SK-N-SH (cell line): Measurements from ENCODE around the gene GCLC. TPM values are rescaled to one million over a fixed set of nuclear protein-coding genes. Genes with fewer than 3 reads are reported as not detected.

Experiments used
- CTCF ChIA-PET: fragments of 300-600, 350-600 bp; formaldehyde crosslinking; extraction: SDS; loops from one replicate; lab custom pipeline; 2021; lab: Yijun Ruan, JAX
- POLR2A ChIA-PET: fragments of 350-600 bp; sonication (Branson Sonifier 250); formaldehyde crosslinking; extraction: SDS; loops from one replicate; lab custom pipeline; 2020; ENCODE audit warnings: antibody characterized with exemption, inconsistent platforms; lab: Yijun Ruan, JAX
- DNase-seq: peaks from one replicate; pipeline ENCODE4 v3.0.0; 2012
- H2AFZ ChIP-seq: fragments of 200-600 bp; sonication (generic); 2 replicates; pipeline ENCODE4 v1.8.1; 2016; ENCODE audit warnings: antibody characterized with exemption, mild to moderate bottlenecking, low read depth
- H3F3A ChIP-seq: fragments of 200-600 bp; sonication (generic); replicated peaks from 2 replicates; pipeline ENCODE3; 2016; ENCODE audit warnings: antibody characterized with exemption, mild to moderate bottlenecking; ENCODE audit not compliant: insufficient read depth
- H3K27ac ChIP-seq, 2 experiments: fragments of 200-500 bp in 1 of 2; fragments of 200-600 bp in 1 of 2; sonication (Bioruptor generic) in 1 of 2; sonication (generic), shearing (Covaris generic) in 1 of 2; 2 replicates each; pipeline versions ENCODE4 v1.5.1 to v1.6.1; 2014 to 2016; ENCODE audit warnings: low read depth in 2 of 2, inconsistent platforms in 1 of 2, low read length in 1 of 2, mild to moderate bottlenecking in 1 of 2, mixed read lengths in 1 of 2
- H3K27me3 ChIP-seq: fragments of 200-600 bp; sonication (generic), shearing (Covaris generic); 2 replicates; pipeline ENCODE4 v1.6.1; 2016; ENCODE audit warnings: mixed run types; ENCODE audit not compliant: insufficient read depth
- H3K36me3 ChIP-seq, 2 experiments: fragments of 200-500 bp in 1 of 2; fragments of 200-600 bp in 1 of 2; sonication (Bioruptor generic) in 1 of 2; sonication (generic) in 1 of 2; replicated peaks in 1 of 2; 2 replicates each; pipeline versions ENCODE3 to v1.5.1; 2014 to 2016; ENCODE audit warnings: low read length in 1 of 2, mild to moderate bottlenecking in 1 of 2; ENCODE audit not compliant: insufficient read depth in 2 of 2, control insufficient read depth in 1 of 2
- H3K4me1 ChIP-seq, 2 experiments: fragments of 200-500 bp in 1 of 2; fragments of 200-600 bp in 1 of 2; sonication (Bioruptor generic) in 1 of 2; sonication (generic), shearing (Covaris generic) in 1 of 2; 2 replicates each; pipeline versions ENCODE4 v1.5.1 to v1.6.1; 2014 to 2016; ENCODE audit warnings: low read depth in 1 of 2, low read length in 1 of 2, mixed run types in 1 of 2; ENCODE audit not compliant: insufficient read depth in 2 of 2, control insufficient read depth in 1 of 2
- H3K4me2 ChIP-seq: fragments of 200-600 bp; sonication (generic), shearing (Covaris generic); 2 replicates; pipeline ENCODE4 v1.6.1; 2017; ENCODE audit warnings: mixed run types
- H3K4me3 ChIP-seq, 2 experiments: fragments of 200-500 bp in 1 of 2; fragments of 200-600 bp in 1 of 2; sonication (Bioruptor generic) in 1 of 2; sonication (generic), shearing (Covaris generic) in 1 of 2; 2 replicates each; pipeline versions ENCODE4 v1.5.1 to v1.8.1; 2014 to 2016; ENCODE audit warnings: low read depth in 2 of 2, inconsistent platforms in 1 of 2, low read length in 1 of 2, mild to moderate bottlenecking in 1 of 2, mixed read lengths in 1 of 2, moderate library complexity in 1 of 2
- H3K79me2 ChIP-seq: fragments of 200-600 bp; sonication (generic); 2 replicates; pipeline ENCODE4 v1.8.1; 2017; ENCODE audit warnings: mild to moderate bottlenecking; ENCODE audit not compliant: insufficient read depth
- H3K9ac ChIP-seq: fragments of 200-600 bp; sonication (generic); 2 replicates; pipeline ENCODE4 v1.6.1; 2017; ENCODE audit warnings: mixed run types
- H3K9me2 ChIP-seq: fragments of 200-600 bp; sonication (generic); 2 replicates; pipeline ENCODE4 v1.6.1; 2017; ENCODE audit warnings: mixed run types
- H3K9me3 ChIP-seq: fragments of 200-600 bp; sonication (generic); 2 replicates; pipeline ENCODE4 v1.6.1; 2017; ENCODE audit warnings: mixed run types, mild to moderate bottlenecking, moderate library complexity
- H4K20me1 ChIP-seq: fragments of 200-600 bp; sonication (generic); 2 replicates; pipeline ENCODE4 v1.6.1; 2017; ENCODE audit warnings: mild to moderate bottlenecking, mixed run types; ENCODE audit not compliant: insufficient read depth
- EZH2phosphoT487 ChIP-seq: fragments of 200-600 bp; sonication (generic); IDR thresholded peaks from 2 replicates; pipeline ENCODE4 v1.6.1; 2017; ENCODE audit warnings: low read depth, mixed run types, mild to moderate bottlenecking, antibody characterized with exemption, moderate library complexity, borderline replicate concordance
- FOXM1 ChIP-seq: IDR thresholded peaks from 2 replicates; pipeline ENCODE4 v1.4.0; 2012; ENCODE audit warnings: low read depth, mild to moderate bottlenecking
- JUND ChIP-seq: IDR thresholded peaks from 2 replicates; pipeline ENCODE4 v1.4.0; 2012
- MEF2A ChIP-seq: IDR thresholded peaks from 2 replicates; pipeline ENCODE4 v1.4.0; 2012; ENCODE audit warnings: low read depth, borderline replicate concordance
- MXI1 ChIP-seq: IDR thresholded peaks from 2 replicates; pipeline ENCODE4 v1.6.1; 2012; ENCODE audit warnings: mild to moderate bottlenecking, low read depth, low read length, improper control_type of control experiment
- NFIC ChIP-seq: IDR thresholded peaks from 2 replicates; pipeline ENCODE4 v1.4.0; 2012; ENCODE audit warnings: borderline replicate concordance
- NRF1 ChIP-seq: IDR thresholded peaks from 2 replicates; pipeline ENCODE4 v1.6.1; 2012; ENCODE audit warnings: low read depth, mild to moderate bottlenecking, low read length
- RAD21 ChIP-seq: IDR thresholded peaks from 2 replicates; pipeline ENCODE4 v1.6.1; 2012; ENCODE audit warnings: mild to moderate bottlenecking, low read length
- RCOR1 ChIP-seq: fragments of 150-350 bp; IDR thresholded peaks from 2 replicates; pipeline ENCODE4 v1.6.1; 2017; ENCODE audit warnings: antibody characterized with exemption, low read length
- RFX5 ChIP-seq: IDR thresholded peaks from 2 replicates; pipeline ENCODE4 v1.6.1; 2012; ENCODE audit warnings: mild to moderate bottlenecking, improper control_type of control experiment, low read length
- SIN3A ChIP-seq: IDR thresholded peaks from 2 replicates; pipeline ENCODE4 v1.6.1; 2012; ENCODE audit warnings: low read depth, mild to moderate bottlenecking, low read length, moderate library complexity, borderline replicate concordance
- TEAD4 ChIP-seq: IDR thresholded peaks from 2 replicates; pipeline ENCODE4 v1.4.0; 2012; ENCODE audit warnings: mild to moderate bottlenecking, borderline replicate concordance; ENCODE audit not compliant: insufficient read depth
- WGBS: methylation state at CpG from one replicate; pipeline ENCODE4 v1.1.6; 2017; ENCODE audit warnings: low lambda C conversion rate; 5-methylcytosine and 5-hydroxymethylcytosine counted together
- polyA plus RNA-seq, 3 experiments: library from polyadenylated mRNA; depleted of rRNA; stranded (reverse); fragments of >200 nt; gene quantifications; 2 replicates each; pipeline ENCODE4 v1.2.3, GENCODE V29; 2012
- TF ChIP-seq, protein P1 (sequence below): IDR thresholded peaks from 2 replicates; pipeline ENCODE4; 2012
- TF ChIP-seq, protein P2 (sequence below): fragments of 150-350 bp; IDR thresholded peaks from 2 replicates; pipeline ENCODE4 v1.6.1; 2016; ENCODE audit warnings: mild to moderate bottlenecking, low read depth, low read length
- TF ChIP-seq, protein P3 (sequence below): IDR thresholded peaks from 2 replicates; pipeline ENCODE4 v1.4.0; 2012; ENCODE audit warnings: low read depth, borderline replicate concordance
- TF ChIP-seq, protein P4 (sequence below): IDR thresholded peaks from 2 replicates; pipeline ENCODE4 v1.6.1; 2012; ENCODE audit warnings: mild to moderate bottlenecking, low read depth, low read length, moderate library complexity
- TF ChIP-seq, protein P5 (sequence below): IDR thresholded peaks from 2 replicates; pipeline ENCODE4 v1.4.0; 2012; ENCODE audit warnings: low read depth, borderline replicate concordance
- TF ChIP-seq, protein P6 (sequence below): fragments of 150-350 bp; IDR thresholded peaks from 2 replicates; pipeline ENCODE4 v1.6.1; 2017; ENCODE audit warnings: antibody characterized with exemption, low read length, low read depth, borderline replicate concordance
- TF ChIP-seq, protein P7 (sequence below): fragments of 200-600 bp; sonication (generic); IDR thresholded peaks from 2 replicates; pipeline ENCODE4 v1.6.1; 2017; ENCODE audit warnings: antibody characterized with exemption, mild to moderate bottlenecking, moderate library complexity

The GCLC gene
- polyA plus RNA-seq, 1 of the 3 experiments (the other 2 are of a cell fraction) = 7.5 TPM

DNA sequence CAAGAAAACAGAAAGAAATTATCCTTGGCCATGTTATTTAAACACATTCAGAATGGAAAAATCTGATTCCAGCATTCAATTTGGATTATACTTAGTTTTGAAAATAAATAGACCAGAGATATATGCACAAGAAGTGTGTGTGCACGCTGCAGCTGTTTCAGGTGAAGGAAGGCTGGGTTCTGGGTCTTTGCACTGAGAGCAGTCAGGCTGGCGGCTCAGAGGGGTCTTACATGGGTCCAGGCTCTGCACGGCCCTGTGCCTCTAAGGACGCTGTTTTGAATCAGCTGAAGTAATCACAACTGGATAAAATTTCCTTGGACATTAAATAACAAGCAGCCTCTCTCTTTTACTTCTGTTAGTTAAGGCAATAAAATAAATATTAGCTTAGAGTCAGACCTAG, 31.8 kb downstream of the GCLC start:
- no peak overlapping the region for H3K4me3 ChIP-seq
- no peaks in the 10 kb centered on the region for H3K79me2 ChIP-seq
- H3K9ac ChIP-seq = no peak overlapping the region
- H3F3A ChIP-seq = no peaks in the 10 kb centered on the region
- H4K20me1 ChIP-seq = no peaks in the 10 kb centered on the region
- ChIA-PET POLR2A (no interaction called here), CTCF (interaction anchor here (1.3 to 2.2 kb wide), 6 partner anchors 20 to 215 kb away, joined by 3 to 14 read pairs (median 4); no protein-coding TSS in a partner anchor)
- H3K4me2 ChIP-seq = no peak overlapping the region
- H3K27ac ChIP-seq = no peak overlapping the region
- no peaks in the 10 kb centered on the region; a peak in 2 of 4 replicates for H3K4me1 ChIP-seq
- TF ChIP-seq JUND (no peak), SIN3A (no peak), FOXM1 (no peak), MXI1 (no peak), RFX5 (no peak), NRF1 (no peak), MEF2A (no peak), NFIC (no peak), RCOR1 (no peak), RAD21 (no peak), TEAD4 (no peak), EZH2phosphoT487 (no peak)
- TF ChIP-seq, protein P1, sequence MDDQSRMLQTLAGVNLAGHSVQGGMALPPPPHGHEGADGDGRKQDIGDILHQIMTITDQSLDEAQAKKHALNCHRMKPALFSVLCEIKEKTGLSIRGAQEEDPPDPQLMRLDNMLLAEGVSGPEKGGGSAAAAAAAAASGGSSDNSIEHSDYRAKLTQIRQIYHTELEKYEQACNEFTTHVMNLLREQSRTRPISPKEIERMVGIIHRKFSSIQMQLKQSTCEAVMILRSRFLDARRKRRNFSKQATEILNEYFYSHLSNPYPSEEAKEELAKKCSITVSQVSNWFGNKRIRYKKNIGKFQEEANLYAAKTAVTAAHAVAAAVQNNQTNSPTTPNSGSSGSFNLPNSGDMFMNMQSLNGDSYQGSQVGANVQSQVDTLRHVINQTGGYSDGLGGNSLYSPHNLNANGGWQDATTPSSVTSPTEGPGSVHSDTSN = no peak
- TF ChIP-seq, protein P2, sequence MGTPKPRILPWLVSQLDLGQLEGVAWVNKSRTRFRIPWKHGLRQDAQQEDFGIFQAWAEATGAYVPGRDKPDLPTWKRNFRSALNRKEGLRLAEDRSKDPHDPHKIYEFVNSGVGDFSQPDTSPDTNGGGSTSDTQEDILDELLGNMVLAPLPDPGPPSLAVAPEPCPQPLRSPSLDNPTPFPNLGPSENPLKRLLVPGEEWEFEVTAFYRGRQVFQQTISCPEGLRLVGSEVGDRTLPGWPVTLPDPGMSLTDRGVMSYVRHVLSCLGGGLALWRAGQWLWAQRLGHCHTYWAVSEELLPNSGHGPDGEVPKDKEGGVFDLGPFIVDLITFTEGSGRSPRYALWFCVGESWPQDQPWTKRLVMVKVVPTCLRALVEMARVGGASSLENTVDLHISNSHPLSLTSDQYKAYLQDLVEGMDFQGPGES = no peak
- TF ChIP-seq, protein P3, sequence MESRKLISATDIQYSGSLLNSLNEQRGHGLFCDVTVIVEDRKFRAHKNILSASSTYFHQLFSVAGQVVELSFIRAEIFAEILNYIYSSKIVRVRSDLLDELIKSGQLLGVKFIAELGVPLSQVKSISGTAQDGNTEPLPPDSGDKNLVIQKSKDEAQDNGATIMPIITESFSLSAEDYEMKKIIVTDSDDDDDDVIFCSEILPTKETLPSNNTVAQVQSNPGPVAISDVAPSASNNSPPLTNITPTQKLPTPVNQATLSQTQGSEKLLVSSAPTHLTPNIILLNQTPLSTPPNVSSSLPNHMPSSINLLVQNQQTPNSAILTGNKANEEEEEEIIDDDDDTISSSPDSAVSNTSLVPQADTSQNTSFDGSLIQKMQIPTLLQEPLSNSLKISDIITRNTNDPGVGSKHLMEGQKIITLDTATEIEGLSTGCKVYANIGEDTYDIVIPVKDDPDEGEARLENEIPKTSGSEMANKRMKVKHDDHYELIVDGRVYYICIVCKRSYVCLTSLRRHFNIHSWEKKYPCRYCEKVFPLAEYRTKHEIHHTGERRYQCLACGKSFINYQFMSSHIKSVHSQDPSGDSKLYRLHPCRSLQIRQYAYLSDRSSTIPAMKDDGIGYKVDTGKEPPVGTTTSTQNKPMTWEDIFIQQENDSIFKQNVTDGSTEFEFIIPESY = no peak
- TF ChIP-seq, protein P4, sequence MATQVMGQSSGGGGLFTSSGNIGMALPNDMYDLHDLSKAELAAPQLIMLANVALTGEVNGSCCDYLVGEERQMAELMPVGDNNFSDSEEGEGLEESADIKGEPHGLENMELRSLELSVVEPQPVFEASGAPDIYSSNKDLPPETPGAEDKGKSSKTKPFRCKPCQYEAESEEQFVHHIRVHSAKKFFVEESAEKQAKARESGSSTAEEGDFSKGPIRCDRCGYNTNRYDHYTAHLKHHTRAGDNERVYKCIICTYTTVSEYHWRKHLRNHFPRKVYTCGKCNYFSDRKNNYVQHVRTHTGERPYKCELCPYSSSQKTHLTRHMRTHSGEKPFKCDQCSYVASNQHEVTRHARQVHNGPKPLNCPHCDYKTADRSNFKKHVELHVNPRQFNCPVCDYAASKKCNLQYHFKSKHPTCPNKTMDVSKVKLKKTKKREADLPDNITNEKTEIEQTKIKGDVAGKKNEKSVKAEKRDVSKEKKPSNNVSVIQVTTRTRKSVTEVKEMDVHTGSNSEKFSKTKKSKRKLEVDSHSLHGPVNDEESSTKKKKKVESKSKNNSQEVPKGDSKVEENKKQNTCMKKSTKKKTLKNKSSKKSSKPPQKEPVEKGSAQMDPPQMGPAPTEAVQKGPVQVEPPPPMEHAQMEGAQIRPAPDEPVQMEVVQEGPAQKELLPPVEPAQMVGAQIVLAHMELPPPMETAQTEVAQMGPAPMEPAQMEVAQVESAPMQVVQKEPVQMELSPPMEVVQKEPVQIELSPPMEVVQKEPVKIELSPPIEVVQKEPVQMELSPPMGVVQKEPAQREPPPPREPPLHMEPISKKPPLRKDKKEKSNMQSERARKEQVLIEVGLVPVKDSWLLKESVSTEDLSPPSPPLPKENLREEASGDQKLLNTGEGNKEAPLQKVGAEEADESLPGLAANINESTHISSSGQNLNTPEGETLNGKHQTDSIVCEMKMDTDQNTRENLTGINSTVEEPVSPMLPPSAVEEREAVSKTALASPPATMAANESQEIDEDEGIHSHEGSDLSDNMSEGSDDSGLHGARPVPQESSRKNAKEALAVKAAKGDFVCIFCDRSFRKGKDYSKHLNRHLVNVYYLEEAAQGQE = no peak
- TF ChIP-seq, protein P5, sequence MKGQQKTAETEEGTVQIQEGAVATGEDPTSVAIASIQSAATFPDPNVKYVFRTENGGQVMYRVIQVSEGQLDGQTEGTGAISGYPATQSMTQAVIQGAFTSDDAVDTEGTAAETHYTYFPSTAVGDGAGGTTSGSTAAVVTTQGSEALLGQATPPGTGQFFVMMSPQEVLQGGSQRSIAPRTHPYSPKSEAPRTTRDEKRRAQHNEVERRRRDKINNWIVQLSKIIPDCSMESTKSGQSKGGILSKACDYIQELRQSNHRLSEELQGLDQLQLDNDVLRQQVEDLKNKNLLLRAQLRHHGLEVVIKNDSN = no peak
- TF ChIP-seq, protein P6, sequence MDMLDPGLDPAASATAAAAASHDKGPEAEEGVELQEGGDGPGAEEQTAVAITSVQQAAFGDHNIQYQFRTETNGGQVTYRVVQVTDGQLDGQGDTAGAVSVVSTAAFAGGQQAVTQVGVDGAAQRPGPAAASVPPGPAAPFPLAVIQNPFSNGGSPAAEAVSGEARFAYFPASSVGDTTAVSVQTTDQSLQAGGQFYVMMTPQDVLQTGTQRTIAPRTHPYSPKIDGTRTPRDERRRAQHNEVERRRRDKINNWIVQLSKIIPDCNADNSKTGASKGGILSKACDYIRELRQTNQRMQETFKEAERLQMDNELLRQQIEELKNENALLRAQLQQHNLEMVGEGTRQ = no peak
- TF ChIP-seq, protein P7, sequence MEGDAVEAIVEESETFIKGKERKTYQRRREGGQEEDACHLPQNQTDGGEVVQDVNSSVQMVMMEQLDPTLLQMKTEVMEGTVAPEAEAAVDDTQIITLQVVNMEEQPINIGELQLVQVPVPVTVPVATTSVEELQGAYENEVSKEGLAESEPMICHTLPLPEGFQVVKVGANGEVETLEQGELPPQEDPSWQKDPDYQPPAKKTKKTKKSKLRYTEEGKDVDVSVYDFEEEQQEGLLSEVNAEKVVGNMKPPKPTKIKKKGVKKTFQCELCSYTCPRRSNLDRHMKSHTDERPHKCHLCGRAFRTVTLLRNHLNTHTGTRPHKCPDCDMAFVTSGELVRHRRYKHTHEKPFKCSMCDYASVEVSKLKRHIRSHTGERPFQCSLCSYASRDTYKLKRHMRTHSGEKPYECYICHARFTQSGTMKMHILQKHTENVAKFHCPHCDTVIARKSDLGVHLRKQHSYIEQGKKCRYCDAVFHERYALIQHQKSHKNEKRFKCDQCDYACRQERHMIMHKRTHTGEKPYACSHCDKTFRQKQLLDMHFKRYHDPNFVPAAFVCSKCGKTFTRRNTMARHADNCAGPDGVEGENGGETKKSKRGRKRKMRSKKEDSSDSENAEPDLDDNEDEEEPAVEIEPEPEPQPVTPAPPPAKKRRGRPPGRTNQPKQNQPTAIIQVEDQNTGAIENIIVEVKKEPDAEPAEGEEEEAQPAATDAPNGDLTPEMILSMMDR = no peak
- no peaks in the 10 kb centered on the region for H3K9me2 ChIP-seq
- H3K27me3 ChIP-seq = no peaks in the 10 kb centered on the region
- no peaks in the 10 kb centered on the region for H3K9me3 ChIP-seq
- H3K36me3 ChIP-seq = peaks cover 0 to 30% of the 10 kb centered on the region in 2 experiments
- no peak overlapping the region for H2AFZ ChIP-seq
- WGBS = 97% methylated on average over 4 of the region's 4 CpGs
- DNase-seq = no peak
